Psoas muscle (tissue), 8 donors: ENCODE measurements around the gene EPHB1. TPM values are rescaled to one million over a fixed set of nuclear protein-coding genes. Genes with fewer than 3 reads are reported as not detected.

Source experiments
- ATAC-seq, 4 donors: fragments of 200-7000 bp; cut with Tn5 transposase; one replicate each; pipeline ENCODE4 v1.9.1; 2020; ENCODE audit warnings: moderate library complexity in 3 of 4, mild to moderate bottlenecking in 2 of 4
- DNase-seq, 2 donors: peaks; one replicate each; pipeline ENCODE4 v3.0.0-alpha.2; 2020
- H3K27ac ChIP-seq: fragments of 200-600 bp; one replicate; pipeline ENCODE4 v1.8.0; 2022
- H3K27me3 ChIP-seq, 3 donors: fragments of 200-600 bp in 1 of 3; one replicate each; pipeline versions ENCODE4 v1.6.1 to v1.8.0; 2013 to 2022; ENCODE audit warnings: low read length in 2 of 3, mild to moderate bottlenecking in 2 of 3, moderate library complexity in 1 of 3; ENCODE audit not compliant: insufficient read depth in 3 of 3
- H3K36me3 ChIP-seq, 2 donors: fragments of 200-600 bp in 1 of 2; one replicate each; pipeline versions ENCODE4 v1.6.1 to v1.8.0; 2013 to 2022; ENCODE audit warnings: low read depth in 1 of 2, mild to moderate bottlenecking in 1 of 2, moderate library complexity in 1 of 2; ENCODE audit not compliant: insufficient read depth in 1 of 2
- H3K4me1 ChIP-seq: fragments of 200-600 bp; one replicate; pipeline ENCODE4 v1.8.0; 2022
- H3K4me3 ChIP-seq: fragments of 200-600 bp; one replicate; pipeline ENCODE4 v1.8.0; 2022; ENCODE audit warnings: mild to moderate bottlenecking
- H3K9me3 ChIP-seq: fragments of 200-600 bp; one replicate; pipeline ENCODE4 v1.8.0; 2022
- CTCF ChIP-seq: fragments of 200-600 bp; IDR thresholded peaks from one replicate; pipeline ENCODE4 v1.8.0; 2022; ENCODE audit warnings: antibody characterized with exemption
- WGBS, 3 donors: extraction: QIAGEN DNeasy Blood & Tissue Kit; methylation state at CpG; one replicate each; pipeline versions ENCODE4 v1.1.6 to v1.1.7; 2013; 5-methylcytosine and 5-hydroxymethylcytosine counted together
- intact Hi-C, 2 donors: fragments of 100-400 bp; cut with DNase I; formaldehyde crosslinking; loops; one replicate each; pipeline versions ENCODE4 v1.11.0 to v1.14.2; 2022
- polyA plus RNA-seq, 3 donors: library from polyadenylated mRNA; stranded (reverse); fragments of 200-250 nt; gene quantifications; one replicate each; pipeline ENCODE4 v1.2.3, GENCODE V29; 2013
- total RNA-seq, 4 donors: library from RNA; stranded (reverse); fragmentation: NEBNext Ultra II Directional in 2 of 4; extraction: Animal tissue kit (Norgen Biotek cat#: 25700) in 2 of 4; gene quantifications; one replicate each; pipeline versions ENCODE4 v1.2.1 to v1.2.4, GENCODE V29; 2021 to 2023
- donor health status: healthy with polysubstance abuse.
- donor health status: DM: no; HTN: no; CAD: no; lungs with moderate emphysema.
- donor health status: Bipolar disorder and iron deficiency.
- donor health status: healthy.
- donor health status: DM: yes; HTN: yes; CAD: no.
- donor health status: DM: no; HTN: no; CAD: no.
- donor health status: DM: no; HTN: no; CAD: no.
- donor health status: DM: yes; HTN: yes; CAD: no.

Gene EPHB1
- total and polyA plus RNA-seq, 7 donors = 0.85 to 6.3 (median 2.0) TPM

GRCh38 chr3:135304378-135304777, 509.3 kb downstream of the EPHB1 start:
- 30 to 57% (median 37%) methylated on average over 1 of the region's 1 CpG for WGBS, 3 donors
- Histone ChIP-seq H3K4me3 (no peak overlapping the region), H3K36me3 (no peaks in the 10 kb centered on the region), H3K27me3 (no peaks in the 10 kb centered on the region), H3K4me1 (no peaks in the 10 kb centered on the region), H3K27ac (no peak overlapping the region), H3K9me3 (no peaks in the 10 kb centered on the region)
- DNase-seq (no peak), ATAC-seq (no peak)
- intact Hi-C loops = no loop called here
- no peak for TF ChIP-seq CTCF

Other genes starting within 250 kb of the EPHB1 start
- gene KY, start 144.2 kb upstream of the EPHB1 start, total RNA-seq = 1 to 10 TPM; 1.8 to 6.7 (median 4.2) TPM
- gene KY, start 144.2 kb upstream of the EPHB1 start, polyA plus RNA-seq = 1 to 10 TPM in 1 of 3 donors, under 1 TPM in 1, not detected in 1; 0.30 to 1.1 TPM